ENCODE results near the gene FADS2. TPM values are rescaled to one million over a fixed set of nuclear protein-coding genes. Genes with fewer than 3 reads are reported as not detected.
A peak's percentile ranks its signal among the peaks of the same experiment; 100 is the strongest.
"Not testable (repeated sequence)": the region's sequence is repeated elsewhere in the genome, so short reads cannot be mapped to it uniquely, and the experiment has no call there.

Gene FADS2
- total and polyA plus RNA-seq, 12 donors, result 12.2 to 37.0 (median 23.5) TPM

DNA sequence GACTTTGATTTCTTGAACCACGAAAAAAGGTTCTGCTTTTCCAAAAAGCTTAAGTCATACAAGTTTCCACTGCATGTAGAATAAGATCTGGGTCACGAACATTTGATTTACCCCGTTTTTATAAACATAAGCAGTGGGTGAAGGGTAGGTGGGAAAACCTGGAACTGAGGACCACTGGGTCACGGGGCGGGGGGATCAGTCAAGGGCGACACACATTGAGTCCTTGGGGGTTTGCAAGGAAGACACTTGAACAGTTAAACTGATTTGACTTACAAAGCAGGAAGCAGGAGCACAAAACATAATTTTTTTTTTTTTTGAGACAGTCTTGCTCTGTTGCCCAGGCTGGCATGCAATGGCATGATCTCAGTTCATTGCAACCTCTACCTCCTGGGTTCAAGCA is 52.4 kb downstream of the FADS2 start:
- intact Hi-C loops (cut with DNase I), result no loop called here
- peaks cover 0 to 52% (median 18%) of the 10 kb centered on the region in 9 donors for H3K36me3 ChIP-seq
- 77 to 82% methylated on average over 6 of the region's 6 CpGs for WGBS, 2 donors

DNA sequence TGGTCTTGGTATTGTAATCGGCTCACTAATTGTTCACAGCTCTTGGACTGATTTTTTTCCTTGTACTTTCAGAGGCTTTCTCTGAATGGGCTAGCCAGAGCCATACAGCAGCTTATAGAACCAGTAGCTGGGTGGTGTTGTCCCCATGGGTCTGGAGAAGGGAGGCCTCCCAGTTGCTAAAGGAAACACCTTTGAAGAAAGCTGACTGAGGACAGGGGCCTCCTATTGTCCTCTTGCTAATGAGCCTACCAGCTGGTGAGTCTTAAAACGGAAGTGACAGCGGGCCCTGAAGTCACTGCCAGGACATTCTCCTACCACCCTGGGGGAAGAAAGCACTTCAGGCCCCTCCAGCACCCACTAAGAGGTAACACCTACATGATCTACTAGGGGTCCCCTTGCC is 53.3 kb downstream of the FADS2 start:
- Histone ChIP-seq H3K27ac (peak overlapping the region in 9 of 10 donors; percentile 51 to 81 (median 70)), H3K27me3 (no peaks in the 10 kb centered on the region), H3K4me1 (peaks cover 0 to 70% (median 53%) of the 10 kb centered on the region in 9 donors), H3K4me3 (no peak overlapping the region), H3K9me3 (no peaks in the 10 kb centered on the region), H3K36me3 (peaks cover 0 to 42% (median 15%) of the 10 kb centered on the region in 9 donors)
- TF ChIP-seq, protein P1, sequence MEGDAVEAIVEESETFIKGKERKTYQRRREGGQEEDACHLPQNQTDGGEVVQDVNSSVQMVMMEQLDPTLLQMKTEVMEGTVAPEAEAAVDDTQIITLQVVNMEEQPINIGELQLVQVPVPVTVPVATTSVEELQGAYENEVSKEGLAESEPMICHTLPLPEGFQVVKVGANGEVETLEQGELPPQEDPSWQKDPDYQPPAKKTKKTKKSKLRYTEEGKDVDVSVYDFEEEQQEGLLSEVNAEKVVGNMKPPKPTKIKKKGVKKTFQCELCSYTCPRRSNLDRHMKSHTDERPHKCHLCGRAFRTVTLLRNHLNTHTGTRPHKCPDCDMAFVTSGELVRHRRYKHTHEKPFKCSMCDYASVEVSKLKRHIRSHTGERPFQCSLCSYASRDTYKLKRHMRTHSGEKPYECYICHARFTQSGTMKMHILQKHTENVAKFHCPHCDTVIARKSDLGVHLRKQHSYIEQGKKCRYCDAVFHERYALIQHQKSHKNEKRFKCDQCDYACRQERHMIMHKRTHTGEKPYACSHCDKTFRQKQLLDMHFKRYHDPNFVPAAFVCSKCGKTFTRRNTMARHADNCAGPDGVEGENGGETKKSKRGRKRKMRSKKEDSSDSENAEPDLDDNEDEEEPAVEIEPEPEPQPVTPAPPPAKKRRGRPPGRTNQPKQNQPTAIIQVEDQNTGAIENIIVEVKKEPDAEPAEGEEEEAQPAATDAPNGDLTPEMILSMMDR (IDR thresholded peaks at IDR 0.05), result no peak
- DNase-seq (peak in 1 of 2 donors; percentile 42), ATAC-seq (peak; percentile 35 to 86 (median 75))
- WGBS, 2 donors, result 64 to 66% methylated on average over 3 of the region's 3 CpGs
- intact Hi-C loops (cut with DNase I), result no loop called here

More for the DNA sequence above, 52.4 kb downstream of the FADS2 start:
- TF ChIP-seq, protein P1 (IDR thresholded peaks at IDR 0.05), result no peak
- H3K27ac ChIP-seq, result peak overlapping the region in 6 of 10 donors; percentile 43 to 77 (median 62)
- H3K4me3 ChIP-seq, result no peak overlapping the region
- no peaks in the 10 kb centered on the region for H3K9me3 ChIP-seq
- H3K27me3 ChIP-seq, result no peaks in the 10 kb centered on the region
- H3K4me1 ChIP-seq, result peaks cover 0 to 64% (median 47%) of the 10 kb centered on the region in 9 donors
- DNase-seq (no peak), ATAC-seq (no peak)

DNA sequence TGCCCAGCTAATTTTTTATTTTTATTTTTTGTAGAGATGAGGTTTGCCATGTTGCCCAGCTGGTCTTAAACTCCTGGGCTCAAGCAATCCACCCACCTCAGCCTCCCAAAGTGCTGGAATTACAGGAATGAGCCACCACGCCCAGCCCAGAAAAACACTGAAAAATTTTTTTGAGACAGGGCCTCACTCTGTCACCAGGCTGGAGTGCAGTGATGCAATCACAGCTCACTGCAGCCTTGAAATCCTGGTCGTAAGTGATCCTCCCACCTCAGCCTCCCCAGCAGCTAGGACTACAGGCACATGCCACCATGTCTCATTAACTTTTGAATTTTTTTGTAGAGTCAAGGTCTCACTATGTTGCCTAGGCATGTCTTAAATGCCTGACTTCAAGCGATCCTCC is 54.2 kb downstream of the FADS2 start:
- DNase-seq; ATAC-seq; H3K9me3 ChIP-seq; intact Hi-C loops (cut with DNase I); H3K27me3 ChIP-seq; H3K4me3 ChIP-seq: not testable (repeated sequence)
- peaks cover 5 to 79% (median 61%) of the 10 kb centered on the region in 9 donors for H3K4me1 ChIP-seq
- WGBS, 2 donors, result 96% methylated on average over 3 of the region's 3 CpGs
- peak overlapping the region in 8 of 10 donors; percentile 57 to 81 (median 72) for H3K27ac ChIP-seq
- peaks cover 0 to 34% (median 15%) of the 10 kb centered on the region in 9 donors for H3K36me3 ChIP-seq

DNA sequence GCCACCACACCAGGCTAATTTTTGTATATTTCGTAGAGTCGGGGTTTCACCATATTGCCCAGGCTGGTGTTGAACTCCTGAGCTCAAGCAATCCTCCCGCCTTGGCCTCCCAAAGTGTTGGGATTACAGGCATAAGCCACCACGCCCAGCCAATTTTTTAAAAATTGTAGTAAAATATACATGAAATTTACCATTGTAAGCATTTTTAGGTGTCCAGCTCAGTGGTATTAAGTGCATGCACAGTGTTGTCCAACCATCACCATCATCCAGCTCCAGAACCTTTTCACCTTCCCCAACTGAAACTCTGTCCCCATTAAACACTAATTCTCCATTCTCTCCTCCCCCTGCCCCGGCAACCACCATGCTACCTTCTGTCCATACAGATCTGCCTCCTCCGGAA is 54.8 kb downstream of the FADS2 start:
- Histone ChIP-seq H3K27ac (peak overlapping the region in 2 of 10 donors; percentile 51 to 77), H3K4me1 (peaks cover 9 to 85% (median 67%) of the 10 kb centered on the region in 9 donors), H3K4me3 (no peak overlapping the region), H3K9me3 (no peaks in the 10 kb centered on the region), H3K27me3 (no peaks in the 10 kb centered on the region), H3K36me3 (peaks cover 0 to 27% (median 15%) of the 10 kb centered on the region in 9 donors)
- no peak for DNase-seq
- TF ChIP-seq, protein P1 (IDR thresholded peaks at IDR 0.05), result no peak
- intact Hi-C loops (cut with DNase I), result no loop called here
- no peak for ATAC-seq
- WGBS, 2 donors, result 80 to 82% methylated on average over 6 of the region's 6 CpGs

DNA sequence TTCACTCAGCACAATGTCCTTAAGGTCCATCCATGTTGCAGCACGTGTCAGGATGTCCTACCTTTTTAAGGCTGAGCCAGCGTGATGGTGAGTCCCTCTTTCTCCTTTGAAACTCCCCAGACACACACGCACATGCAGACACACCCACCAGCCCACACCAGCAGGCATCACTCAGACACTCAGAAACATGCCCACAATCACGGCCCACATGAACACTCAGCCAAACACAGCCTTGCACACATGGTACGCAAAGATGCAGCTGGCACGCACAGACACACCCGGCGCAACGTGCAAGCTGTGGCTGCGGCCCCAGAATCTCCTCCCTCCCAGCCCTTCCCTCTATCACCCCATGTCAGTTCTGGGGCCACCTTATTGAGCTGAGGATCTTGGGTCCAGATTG is 55.2 kb downstream of the FADS2 start:
- peak overlapping the region in 2 of 10 donors; percentile 37 to 51 for H3K27ac ChIP-seq
- peaks cover 12 to 89% (median 70%) of the 10 kb centered on the region in 9 donors for H3K4me1 ChIP-seq
- no peak overlapping the region for H3K4me3 ChIP-seq
- H3K9me3 ChIP-seq, result no peaks in the 10 kb centered on the region
- H3K27me3 ChIP-seq, result no peaks in the 10 kb centered on the region
- intact Hi-C loops (cut with DNase I), result no loop called here
- WGBS, 2 donors, result 89% methylated on average over 10 of the region's 10 CpGs
- TF ChIP-seq, protein P1 (IDR thresholded peaks at IDR 0.05), result no peak
- ATAC-seq (no peak), DNase-seq (no peak)
- H3K36me3 ChIP-seq, result peaks cover 0 to 23% (median 10%) of the 10 kb centered on the region in 9 donors

Measured in heart right ventricle (tissue), 16 donors.